ENCODE results near the gene PATE3. TPM values are rescaled to one million over a fixed set of nuclear protein-coding genes. Genes with fewer than 3 reads are reported as not detected.

The PATE3 gene
- total RNA-seq, 1 donor from 2014 or later, result not detected

DNA sequence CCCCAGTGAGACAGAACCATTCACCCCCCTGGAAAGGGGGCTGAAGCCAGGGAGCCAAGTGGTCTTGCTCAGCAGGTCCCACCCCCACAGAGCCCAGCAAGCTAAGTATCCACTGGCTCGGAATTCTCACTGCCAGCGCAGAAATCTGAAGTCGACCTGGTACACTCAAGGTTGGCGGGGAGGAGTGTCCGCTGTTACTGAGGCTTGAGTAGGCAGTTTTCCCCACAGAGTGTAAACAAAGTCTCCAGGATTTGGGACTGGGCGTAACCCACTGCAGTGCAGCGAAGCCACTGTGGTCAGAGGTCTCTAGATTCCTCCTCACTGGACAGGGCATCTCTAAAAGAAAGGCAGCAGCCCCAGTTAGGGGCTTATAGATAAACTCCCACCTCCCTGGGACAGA lies 31.9 kb upstream of the PATE3 start:
- H3K27ac Mint-ChIP-seq (ENCODE audit: unreplicated experiment), result no peak overlapping the region
- H3K27me3 Mint-ChIP-seq (ENCODE audit: unreplicated experiment), result peaks cover 21% of the 10 kb centered on the region
- no peaks in the 10 kb centered on the region for H3K36me3 Mint-ChIP-seq (ENCODE audit: unreplicated experiment)
- no peak overlapping the region for H3K4me3 Mint-ChIP-seq (ENCODE audit: unreplicated experiment)
- H3K9me3 Mint-ChIP-seq (ENCODE audit: unreplicated experiment), result peaks cover 6% of the 10 kb centered on the region
- DNase-seq (ENCODE audit: extremely low spot score, unreplicated experiment), result no peak
- TF ChIP-seq, protein P1, sequence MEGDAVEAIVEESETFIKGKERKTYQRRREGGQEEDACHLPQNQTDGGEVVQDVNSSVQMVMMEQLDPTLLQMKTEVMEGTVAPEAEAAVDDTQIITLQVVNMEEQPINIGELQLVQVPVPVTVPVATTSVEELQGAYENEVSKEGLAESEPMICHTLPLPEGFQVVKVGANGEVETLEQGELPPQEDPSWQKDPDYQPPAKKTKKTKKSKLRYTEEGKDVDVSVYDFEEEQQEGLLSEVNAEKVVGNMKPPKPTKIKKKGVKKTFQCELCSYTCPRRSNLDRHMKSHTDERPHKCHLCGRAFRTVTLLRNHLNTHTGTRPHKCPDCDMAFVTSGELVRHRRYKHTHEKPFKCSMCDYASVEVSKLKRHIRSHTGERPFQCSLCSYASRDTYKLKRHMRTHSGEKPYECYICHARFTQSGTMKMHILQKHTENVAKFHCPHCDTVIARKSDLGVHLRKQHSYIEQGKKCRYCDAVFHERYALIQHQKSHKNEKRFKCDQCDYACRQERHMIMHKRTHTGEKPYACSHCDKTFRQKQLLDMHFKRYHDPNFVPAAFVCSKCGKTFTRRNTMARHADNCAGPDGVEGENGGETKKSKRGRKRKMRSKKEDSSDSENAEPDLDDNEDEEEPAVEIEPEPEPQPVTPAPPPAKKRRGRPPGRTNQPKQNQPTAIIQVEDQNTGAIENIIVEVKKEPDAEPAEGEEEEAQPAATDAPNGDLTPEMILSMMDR (IDR thresholded peaks at IDR 0.05), result no peak
- H3K4me1 Mint-ChIP-seq (ENCODE audit: unreplicated experiment), result no peaks in the 10 kb centered on the region

DNA sequence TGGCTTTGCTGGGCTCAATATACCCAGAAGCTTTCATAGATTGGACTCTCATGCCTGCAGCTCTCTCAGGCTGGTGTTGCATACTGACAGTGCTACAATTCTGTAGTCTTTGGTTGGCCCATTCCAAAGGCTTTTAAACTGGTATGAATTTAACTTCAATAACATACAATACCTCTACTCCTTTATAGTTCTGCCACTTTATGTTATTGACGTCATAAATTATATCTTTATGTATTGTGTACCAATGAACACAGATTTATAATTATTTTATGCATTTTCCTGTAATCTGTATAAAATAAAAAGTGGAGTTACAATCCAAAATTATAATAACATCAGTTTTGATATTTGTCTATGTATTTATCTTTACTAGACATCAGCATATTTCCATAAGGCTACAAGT lies 25.5 kb upstream of the PATE3 start:
- Mint-ChIP-seq H3K9me3 (ENCODE audit: unreplicated experiment) (peaks cover 6% of the 10 kb centered on the region), H3K27ac (ENCODE audit: unreplicated experiment) (no peak overlapping the region), H3K4me1 (ENCODE audit: unreplicated experiment) (no peaks in the 10 kb centered on the region), H3K27me3 (ENCODE audit: unreplicated experiment) (peaks cover 23% of the 10 kb centered on the region), H3K4me3 (ENCODE audit: unreplicated experiment) (no peak overlapping the region), H3K36me3 (ENCODE audit: unreplicated experiment) (no peaks in the 10 kb centered on the region)
- TF ChIP-seq, protein P1 (IDR thresholded peaks at IDR 0.05), result no peak
- no peak for DNase-seq (ENCODE audit: extremely low spot score, unreplicated experiment)

DNA sequence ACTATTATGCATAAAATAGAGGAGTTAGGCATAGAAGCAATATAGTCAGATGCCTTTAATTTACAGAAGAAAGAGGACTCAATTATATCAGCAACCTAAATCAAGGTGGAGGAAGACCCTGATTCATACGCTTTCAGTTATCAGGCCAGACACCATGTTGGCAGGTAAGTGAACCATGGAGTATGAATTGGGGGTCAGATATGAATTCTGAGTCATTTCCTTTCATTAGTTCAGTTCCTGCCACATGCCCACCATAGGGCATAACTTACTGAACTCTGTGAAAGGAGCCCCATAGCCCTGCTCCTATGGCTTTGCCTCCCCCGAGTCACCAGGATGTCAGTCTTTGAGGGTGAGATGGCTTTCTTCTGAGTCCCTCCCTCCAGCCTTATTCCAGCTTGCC lies 24.4 kb upstream of the PATE3 start:
- DNase-seq (ENCODE audit: extremely low spot score, unreplicated experiment), result no peak
- Mint-ChIP-seq H3K9me3 (ENCODE audit: unreplicated experiment) (peaks cover 6% of the 10 kb centered on the region), H3K27me3 (ENCODE audit: unreplicated experiment) (peaks cover 23% of the 10 kb centered on the region), H3K4me1 (ENCODE audit: unreplicated experiment) (no peaks in the 10 kb centered on the region), H3K4me3 (ENCODE audit: unreplicated experiment) (no peak overlapping the region), H3K36me3 (ENCODE audit: unreplicated experiment) (no peaks in the 10 kb centered on the region), H3K27ac (ENCODE audit: unreplicated experiment) (no peak overlapping the region)
- TF ChIP-seq, protein P1 (IDR thresholded peaks at IDR 0.05), result no peak

DNA sequence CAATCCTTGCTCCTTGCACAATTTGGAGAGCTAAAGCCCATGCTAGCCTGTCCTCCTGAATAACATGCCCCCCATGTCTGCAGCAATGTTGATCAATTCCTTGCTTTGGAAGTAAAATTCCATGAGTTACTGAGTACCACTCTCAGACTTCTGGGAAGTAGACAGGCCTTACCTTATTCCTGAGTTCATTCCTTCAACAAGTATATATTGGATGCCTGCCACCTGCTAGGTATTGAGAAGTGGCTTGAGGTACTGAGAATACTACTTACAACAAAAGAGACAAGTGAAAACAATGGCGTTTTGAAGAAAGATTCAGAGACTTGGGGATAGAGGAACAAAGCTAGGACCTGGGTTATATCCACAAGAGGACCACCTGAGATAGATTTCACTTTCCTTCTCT lies 21.7 kb upstream of the PATE3 start:
- no peak for DNase-seq (ENCODE audit: extremely low spot score, unreplicated experiment)
- Mint-ChIP-seq H3K4me3 (ENCODE audit: unreplicated experiment) (no peak overlapping the region), H3K4me1 (ENCODE audit: unreplicated experiment) (no peaks in the 10 kb centered on the region), H3K27me3 (ENCODE audit: unreplicated experiment) (peaks cover 20% of the 10 kb centered on the region), H3K27ac (ENCODE audit: unreplicated experiment) (no peak overlapping the region), H3K36me3 (ENCODE audit: unreplicated experiment) (no peaks in the 10 kb centered on the region), H3K9me3 (ENCODE audit: unreplicated experiment) (no peaks in the 10 kb centered on the region)
- TF ChIP-seq, protein P1 (IDR thresholded peaks at IDR 0.05), result no peak

DNA sequence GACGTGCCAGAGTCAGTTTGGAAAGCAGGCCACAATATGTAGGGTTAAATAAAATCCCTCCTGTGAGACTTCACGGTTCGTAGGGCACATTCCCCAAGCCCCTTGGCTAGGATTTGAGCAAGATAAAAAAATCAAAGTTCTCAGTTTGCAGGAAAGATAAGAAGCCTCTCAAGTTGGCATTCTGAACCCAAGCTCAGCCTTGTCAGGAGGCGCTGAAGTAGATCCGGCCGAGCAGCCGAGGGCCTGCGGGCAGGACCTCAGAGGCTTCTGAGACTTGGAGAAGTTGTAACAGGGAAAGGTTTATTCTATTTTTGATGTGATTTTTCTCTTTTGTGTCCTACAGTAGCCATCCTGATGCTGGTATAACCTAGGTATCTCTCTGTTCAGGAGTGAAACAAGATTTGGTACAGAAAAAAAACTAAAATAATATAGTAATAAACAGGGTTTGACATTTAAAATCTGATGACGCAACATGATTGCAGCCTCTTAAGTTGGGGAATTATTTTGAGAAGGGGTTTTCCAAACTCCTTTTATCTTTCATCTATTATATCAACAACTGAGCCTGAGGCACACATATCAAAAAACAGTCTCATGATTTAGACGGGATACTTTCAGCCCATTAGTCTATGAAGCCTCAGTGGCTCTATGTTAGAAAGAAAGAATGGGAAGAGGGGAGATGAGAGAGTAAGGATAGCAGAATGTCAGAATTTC lies 19.4 kb upstream of the PATE3 start:
- Mint-ChIP-seq H3K27me3 (ENCODE audit: unreplicated experiment) (peaks cover 14% of the 10 kb centered on the region), H3K27ac (ENCODE audit: unreplicated experiment) (no peak overlapping the region), H3K36me3 (ENCODE audit: unreplicated experiment) (no peaks in the 10 kb centered on the region), H3K4me1 (ENCODE audit: unreplicated experiment) (no peaks in the 10 kb centered on the region), H3K4me3 (ENCODE audit: unreplicated experiment) (no peak overlapping the region), H3K9me3 (ENCODE audit: unreplicated experiment) (no peaks in the 10 kb centered on the region)
- TF ChIP-seq, protein P1 (IDR thresholded peaks at IDR 0.05), result no peak
- DNase-seq (ENCODE audit: extremely low spot score, unreplicated experiment), result no peak
